ENCODE measurements around the gene PRKCD.

- TF ChIP-seq CTCF (conservative IDR thresholded peaks at IDR 0.05; ENCODE audit: low read length) (no peak), EZH2phosphoT487 (IDR thresholded peaks at IDR 0.05; ENCODE audit: borderline replicate concordance, low read depth, low read length) (no peak)
Measured at GRCh38 chr3:53144446-53144845, 16.6 kb upstream of the PRKCD start.
